NT2/D1 (cell line): ENCODE results near the gene HOXD11.

ENCODE experiments used
- SUZ12 ChIP-seq: IDR thresholded peaks from 2 replicates; pipeline ENCODE4 v1.6.1; 2011; ENCODE audit not compliant: insufficient read length, insufficient read depth; ENCODE audit errors: extremely low read depth
- YY1 ChIP-seq: IDR thresholded peaks from 2 replicates; pipeline ENCODE4 v1.6.1; 2011; ENCODE audit not compliant: insufficient read length, insufficient read depth
- ZNF274 ChIP-seq: IDR thresholded peaks from 2 replicates; pipeline ENCODE4 v1.6.1; 2011; ENCODE audit warnings: mild to moderate bottlenecking, low read depth, low read length

- TF ChIP-seq ZNF274 (no peak), SUZ12 (no peak), YY1 (no peak)
These were observed 10.2 kb downstream of the HOXD11 start for GRCh38 chr2:176117162-176117822.
